ENCODE measurements around the gene ALG14.

- TF ChIP-seq CTCF (conservative IDR thresholded peaks at IDR 0.05; ENCODE audit: low read depth, low read length) (no peak), POLR2A (IDR thresholded peaks at IDR 0.05; ENCODE audit: low read depth, low read length) (no peak), RAD21 (IDR thresholded peaks at IDR 0.05; ENCODE audit: low read length) (no peak), USF2 (IDR thresholded peaks at IDR 0.05; ENCODE audit: low read depth, low read length) (no peak), SMC3 (IDR thresholded peaks at IDR 0.05; ENCODE audit: low read depth, low read length) (no peak), ELK1 (IDR thresholded peaks at IDR 0.05; ENCODE audit: borderline replicate concordance, low read depth, low read length) (no peak), NFE2L2 (IDR thresholded peaks at IDR 0.05; ENCODE audit: low read depth, low read length) (no peak)
Measured at GRCh38 chr1:94974241-94974640, 98.5 kb downstream of the ALG14 start.
